Kidney epithelial cell (primary cell): ENCODE results near the gene OMP. TPM values are rescaled to one million over a fixed set of nuclear protein-coding genes. Genes with fewer than 3 reads are reported as not detected.
A peak's percentile ranks its signal among the peaks of the same experiment; 100 is the strongest.

Experiments used
- DNase-seq: peaks from one replicate; pipeline ENCODE4 v3.0.0-alpha.2; 2010; ENCODE audit warnings: low read depth
- H3K27me3 ChIP-seq: 2 replicates; pipeline ENCODE4 v1.6.0; 2011; ENCODE audit warnings: low read length; ENCODE audit not compliant: control insufficient read depth, insufficient read depth
- H3K36me3 ChIP-seq: 2 replicates; pipeline ENCODE4 v1.5.1; 2011; ENCODE audit warnings: low read length; ENCODE audit not compliant: control insufficient read depth, insufficient read depth
- H3K4me3 ChIP-seq: 2 replicates; pipeline ENCODE4 v1.5.1; 2011; ENCODE audit warnings: low read depth, mild to moderate bottlenecking, control low read depth, low read length
- CTCF ChIP-seq: IDR thresholded peaks from 2 replicates; pipeline ENCODE4 v1.5.1; 2011; ENCODE audit warnings: mild to moderate bottlenecking, moderate library complexity, low read length, control low read depth, inconsistent platforms; ENCODE audit not compliant: insufficient read depth, poor library complexity, severe bottlenecking
- total RNA-seq: library from RNA; depleted of rRNA; stranded (reverse); fragments of >200 nt; gene quantifications from 2 replicates; pipeline ENCODE4 v1.2.3, GENCODE V29; 2015

OMP gene
- total RNA-seq, 1 donor from 2014 or later: not detected

- Histone ChIP-seq H3K4me3 (no peak overlapping the region), H3K36me3 (no peaks in the 10 kb centered on the region), H3K27me3 (no peaks in the 10 kb centered on the region)
- DNase-seq: no peak
- no peak for TF ChIP-seq CTCF
Measured at GRCh38 chr11:77103319-77103718, 679 bp downstream of the OMP start.

- no peak for TF ChIP-seq CTCF
- no peak overlapping the region for H3K4me3 ChIP-seq
- DNase-seq: no peak
- H3K27me3 ChIP-seq: no peaks in the 10 kb centered on the region
- H3K36me3 ChIP-seq: no peaks in the 10 kb centered on the region
Measured at GRCh38 chr11:77104727-77105126, 2.1 kb downstream of the OMP start.

- no peak for TF ChIP-seq CTCF
- Histone ChIP-seq H3K27me3 (no peaks in the 10 kb centered on the region), H3K36me3 (no peaks in the 10 kb centered on the region), H3K4me3 (no peak overlapping the region)
- DNase-seq: no peak
Measured at GRCh38 chr11:77106321-77106720, 3.7 kb downstream of the OMP start.

GRCh38 chr11:77106759-77107158, 4.1 kb downstream of the OMP start:
- Histone ChIP-seq H3K4me3 (no peak overlapping the region), H3K36me3 (no peaks in the 10 kb centered on the region), H3K27me3 (no peaks in the 10 kb centered on the region)
- DNase-seq: no peak
- TF ChIP-seq CTCF: no peak

- H3K4me3 ChIP-seq: no peak overlapping the region
- peak; percentile 81 for DNase-seq
- H3K36me3 ChIP-seq: no peaks in the 10 kb centered on the region
- TF ChIP-seq CTCF: no peak
- H3K27me3 ChIP-seq: no peaks in the 10 kb centered on the region
Measured at GRCh38 chr11:77107950-77108349, 5.3 kb downstream of the OMP start.

GRCh38 chr11:77108436-77108835, 5.8 kb downstream of the OMP start:
- DNase-seq: no peak
- no peak for TF ChIP-seq CTCF
- Histone ChIP-seq H3K36me3 (no peaks in the 10 kb centered on the region), H3K4me3 (no peak overlapping the region), H3K27me3 (no peaks in the 10 kb centered on the region)
